ENCODE data around the gene OR10AD1. TPM values are rescaled to one million over a fixed set of nuclear protein-coding genes. Genes with fewer than 3 reads are reported as not detected.

OR10AD1 gene
- total and polyA plus RNA-seq, 2 experiments from 2014 or later, result not detected

GRCh38 chr12:48183876-48184548 is 19.1 kb downstream of the OR10AD1 start:
- Histone ChIP-seq H3K4me3 (peak overlapping the region; percentile 42), H3K4me1 (ENCODE audit: low read depth) (no peaks in the 10 kb centered on the region), H3K9me3 (ENCODE audit: low read depth) (no peaks in the 10 kb centered on the region), H3K27me3 (peaks cover 93% of the 10 kb centered on the region), H3K36me3 (no peaks in the 10 kb centered on the region), H3K27ac (no peak overlapping the region)
- no peak for DNase-seq (ENCODE audit: low read depth in 1 of 2, low spot score in 1 of 2)
- no peak for TF ChIP-seq CTCF (IDR thresholded peaks at IDR 0.05; ENCODE audit: low read depth, low read length)

DNA sequence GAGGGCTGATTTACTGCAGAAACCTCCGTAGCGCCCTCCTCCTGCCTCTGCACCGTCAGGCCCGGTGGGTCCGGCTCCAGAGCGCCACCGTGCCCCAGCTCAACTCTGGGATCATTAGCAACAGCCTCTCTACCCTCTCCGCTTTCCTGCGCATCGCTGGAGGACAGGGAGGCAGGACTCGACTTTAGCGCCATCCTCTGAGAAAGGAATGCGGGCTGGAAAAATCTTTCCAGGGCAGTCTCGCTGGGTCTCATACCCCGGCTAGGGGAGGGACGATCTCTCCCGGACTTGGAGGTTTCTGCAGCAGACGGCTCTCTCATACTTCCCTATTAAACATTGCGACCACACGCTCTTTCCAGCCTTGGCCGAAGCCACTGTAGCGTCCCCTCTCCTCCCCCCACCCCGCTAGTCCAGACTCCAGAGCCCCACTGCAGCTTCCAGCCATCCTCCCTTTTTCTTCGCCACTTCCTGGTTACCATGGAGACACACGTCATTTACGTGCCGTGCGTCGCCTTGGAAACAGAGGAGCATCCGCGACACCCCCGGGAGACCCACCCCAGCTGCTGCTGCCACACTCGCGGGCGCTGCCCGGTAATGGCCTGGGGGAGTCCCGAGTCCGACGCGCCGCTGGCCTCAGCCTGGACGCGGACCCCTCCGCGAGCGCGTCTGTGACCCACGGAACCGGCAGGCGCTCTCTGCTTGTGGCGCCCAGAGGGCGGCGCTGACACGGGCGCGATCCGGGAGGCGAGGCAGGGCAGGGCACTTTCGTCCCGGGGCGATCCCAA is 19.8 kb downstream of the OR10AD1 start, which contains the start of gene CCDC184:
Gene CCDC184 (plus strand): TSS at position 554 of the 785 bp plus-strand sequence. CDS start 479 bp downstream, outside the sequence.
- Histone ChIP-seq H3K27me3 (peaks cover 86% of the 10 kb centered on the region), H3K4me1 (ENCODE audit: low read depth) (no peaks in the 10 kb centered on the region), H3K9me3 (ENCODE audit: low read depth) (no peaks in the 10 kb centered on the region), H3K4me3 (peak within 1 kb of the TSS; percentile 42), H3K27ac (no peak within 1 kb of the TSS), H3K36me3 (no peaks in the 10 kb centered on the region)
- peak; percentile 45 for TF ChIP-seq CTCF (IDR thresholded peaks at IDR 0.05; ENCODE audit: low read depth, low read length)
- peak; percentile 62 to 82 for DNase-seq (ENCODE audit: low read depth in 1 of 2, low spot score in 1 of 2)

- no peak overlapping the region for H3K27ac ChIP-seq
Measured at GRCh38 chr12:48182631-48183030, 20.5 kb downstream of the OR10AD1 start.

GRCh38 chr12:48180857-48181495 is 22.1 kb downstream of the OR10AD1 start:
- DNase-seq (ENCODE audit: low read depth in 1 of 2, low spot score in 1 of 2), result no peak
- TF ChIP-seq CTCF (IDR thresholded peaks at IDR 0.05; ENCODE audit: low read depth, low read length), result no peak

More at GRCh38 chr12:48182631-48183030, 20.5 kb downstream of the OR10AD1 start:
- H3K36me3 ChIP-seq, result no peaks in the 10 kb centered on the region
- no peak for DNase-seq (ENCODE audit: low read depth in 1 of 2, low spot score in 1 of 2)
- no peaks in the 10 kb centered on the region for H3K4me1 ChIP-seq (ENCODE audit: low read depth)
- H3K27me3 ChIP-seq, result peaks cover 79% of the 10 kb centered on the region
- no peaks in the 10 kb centered on the region for H3K9me3 ChIP-seq (ENCODE audit: low read depth)
- H3K4me3 ChIP-seq, result peak overlapping the region; percentile 42
- no peak for TF ChIP-seq CTCF (IDR thresholded peaks at IDR 0.05; ENCODE audit: low read depth, low read length)

GRCh38 chr12:48180424-48180823 is 22.7 kb downstream of the OR10AD1 start:
- H3K27ac ChIP-seq, result no peak overlapping the region
- H3K4me1 ChIP-seq (ENCODE audit: low read depth), result peaks cover 6% of the 10 kb centered on the region
- no peaks in the 10 kb centered on the region for H3K9me3 ChIP-seq (ENCODE audit: low read depth)
- TF ChIP-seq CTCF (IDR thresholded peaks at IDR 0.05; ENCODE audit: low read depth, low read length), result no peak
- no peak overlapping the region for H3K4me3 ChIP-seq
- H3K36me3 ChIP-seq, result no peaks in the 10 kb centered on the region
- peaks cover 59% of the 10 kb centered on the region for H3K27me3 ChIP-seq
- DNase-seq (ENCODE audit: low read depth in 1 of 2, low spot score in 1 of 2), result no peak

More at GRCh38 chr12:48180857-48181495, 22.1 kb downstream of the OR10AD1 start:
- Histone ChIP-seq H3K4me1 (ENCODE audit: low read depth) (peaks cover 3% of the 10 kb centered on the region), H3K4me3 (no peak overlapping the region), H3K27ac (no peak overlapping the region), H3K27me3 (peaks cover 64% of the 10 kb centered on the region), H3K9me3 (ENCODE audit: low read depth) (no peaks in the 10 kb centered on the region), H3K36me3 (no peaks in the 10 kb centered on the region)
